HG02884 (cell line): ENCODE measurements around the gene BLVRA.
"Not testable (repeated sequence)": the region's sequence is repeated elsewhere in the genome, so short reads cannot be mapped to it uniquely, and the experiment has no call there.

ENCODE experiments used
- ATAC-seq: cut with Tn5 transposase; IDR thresholded peaks from one replicate; pipeline ENCODE4 v1.9.1; 2021; ENCODE audit warnings: mild to moderate bottlenecking, moderate library complexity; ENCODE audit not compliant: unreplicated experiment

BLVRA gene

DNA sequence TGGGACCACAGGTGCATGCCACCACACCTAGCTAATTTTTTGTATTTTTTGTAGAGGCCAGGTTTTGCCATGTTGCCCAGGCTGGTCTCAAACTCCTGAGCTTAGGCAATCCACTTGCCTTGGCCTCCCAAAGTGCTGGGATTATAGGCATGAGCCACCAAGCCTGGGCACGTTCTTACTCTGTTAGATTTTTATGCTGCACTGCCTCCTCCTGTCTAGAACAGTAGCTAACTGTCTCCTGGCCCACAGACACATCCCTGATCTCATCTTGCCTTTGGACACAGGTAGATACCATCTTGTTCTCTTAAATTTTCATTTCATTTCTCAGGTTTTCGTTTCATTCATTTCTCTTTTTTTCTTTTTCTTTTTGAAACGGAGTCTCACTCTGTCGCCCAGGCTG is 41.1 kb downstream of the BLVRA start:
- no peak for ATAC-seq

DNA sequence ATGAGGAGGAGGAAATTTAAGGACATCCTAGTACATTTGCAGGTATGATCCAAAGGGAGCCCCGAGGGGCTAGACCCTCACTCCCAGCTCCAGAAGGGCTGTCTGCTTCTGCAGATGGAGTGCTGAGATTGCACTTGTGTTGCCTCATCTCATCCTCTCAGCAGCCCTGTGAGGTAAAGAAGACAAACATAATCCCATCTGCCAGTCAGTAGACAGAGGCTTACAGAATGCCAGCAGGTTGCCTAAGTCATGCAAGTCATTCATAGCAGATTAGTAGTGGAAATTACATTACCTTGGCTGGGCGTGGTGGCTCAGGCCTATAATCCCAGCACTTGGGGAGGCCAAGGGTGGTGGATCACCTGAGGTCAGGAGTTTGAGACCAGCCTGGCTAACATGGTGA is 45.4 kb downstream of the BLVRA start:
- ATAC-seq, result no peak

DNA sequence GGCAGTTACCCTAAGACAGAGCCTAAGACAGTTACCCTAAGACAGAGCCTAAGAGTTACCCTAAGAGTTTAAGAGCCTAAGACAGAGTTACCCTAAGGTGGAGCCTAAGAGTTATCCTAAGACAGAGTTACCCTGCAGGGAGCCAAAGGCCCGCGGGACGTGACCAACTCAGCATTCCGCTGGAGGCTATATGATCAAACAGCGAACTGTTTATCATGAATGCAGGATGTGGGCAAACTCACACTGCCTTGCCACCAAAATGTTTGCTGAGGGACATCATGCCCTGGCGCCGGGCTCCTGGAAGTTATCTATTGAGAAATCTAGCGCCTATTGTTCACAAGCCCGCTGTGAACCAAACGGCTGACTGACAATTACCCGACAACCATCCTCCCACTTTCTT is 49.9 kb downstream of the BLVRA start:
- ATAC-seq, result no peak

DNA sequence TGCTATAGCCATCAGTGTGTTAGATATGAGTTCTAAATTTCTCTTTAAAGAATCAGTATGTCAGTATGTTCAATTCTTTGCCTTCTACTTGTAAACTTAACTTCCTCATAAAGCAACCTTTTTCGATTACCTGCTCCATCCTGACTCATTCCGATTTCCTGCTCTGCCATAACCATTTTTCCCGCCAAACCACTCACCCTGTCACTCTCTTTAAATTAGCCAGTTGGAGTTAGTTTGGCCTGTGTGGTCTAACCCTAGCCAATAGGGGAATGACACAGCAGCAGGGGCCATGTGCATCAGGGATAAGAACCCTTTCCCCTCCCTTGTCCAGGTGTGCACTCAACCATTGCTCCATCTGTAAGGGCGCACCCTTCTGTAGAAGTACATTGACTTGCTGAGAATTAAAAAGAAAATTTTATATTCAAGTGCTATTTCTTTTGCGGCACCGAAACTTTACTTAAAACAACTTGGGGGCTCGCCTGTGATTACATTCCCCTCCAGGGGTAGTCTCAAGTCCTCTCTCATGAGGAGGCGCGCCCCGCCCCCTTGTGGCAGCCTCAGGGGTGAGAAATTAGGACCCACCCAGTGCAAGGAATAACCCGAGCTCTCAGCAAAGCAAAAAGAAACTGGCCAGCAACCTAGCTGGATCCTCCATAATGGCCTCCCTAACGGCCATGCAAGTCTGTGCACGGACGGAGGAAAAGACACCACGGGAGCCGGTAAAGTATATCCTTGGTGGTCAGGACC is 51.9 kb downstream of the BLVRA start:
- ATAC-seq, result not testable (repeated sequence)

DNA sequence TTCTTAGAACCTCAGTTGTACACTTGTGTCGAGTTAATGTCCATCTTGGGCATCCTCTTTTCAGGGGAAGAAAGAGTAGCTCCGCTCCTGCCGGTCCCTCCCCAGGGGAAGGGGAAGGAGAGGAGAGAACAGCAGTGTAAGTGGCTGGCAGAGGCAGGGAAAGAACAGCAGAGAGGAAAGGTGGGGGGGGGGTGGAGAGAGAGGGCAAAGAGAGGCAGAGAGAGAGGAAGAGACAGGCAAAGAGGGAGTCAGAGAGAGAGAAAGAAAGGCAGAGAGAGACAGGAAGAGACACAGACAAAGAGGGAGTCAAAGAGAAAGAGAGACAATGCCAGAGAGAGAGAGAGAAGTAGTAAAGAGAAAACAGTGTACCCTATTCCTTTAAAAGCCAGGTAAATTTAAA is 56.9 kb downstream of the BLVRA start:
- ATAC-seq, result no peak

DNA sequence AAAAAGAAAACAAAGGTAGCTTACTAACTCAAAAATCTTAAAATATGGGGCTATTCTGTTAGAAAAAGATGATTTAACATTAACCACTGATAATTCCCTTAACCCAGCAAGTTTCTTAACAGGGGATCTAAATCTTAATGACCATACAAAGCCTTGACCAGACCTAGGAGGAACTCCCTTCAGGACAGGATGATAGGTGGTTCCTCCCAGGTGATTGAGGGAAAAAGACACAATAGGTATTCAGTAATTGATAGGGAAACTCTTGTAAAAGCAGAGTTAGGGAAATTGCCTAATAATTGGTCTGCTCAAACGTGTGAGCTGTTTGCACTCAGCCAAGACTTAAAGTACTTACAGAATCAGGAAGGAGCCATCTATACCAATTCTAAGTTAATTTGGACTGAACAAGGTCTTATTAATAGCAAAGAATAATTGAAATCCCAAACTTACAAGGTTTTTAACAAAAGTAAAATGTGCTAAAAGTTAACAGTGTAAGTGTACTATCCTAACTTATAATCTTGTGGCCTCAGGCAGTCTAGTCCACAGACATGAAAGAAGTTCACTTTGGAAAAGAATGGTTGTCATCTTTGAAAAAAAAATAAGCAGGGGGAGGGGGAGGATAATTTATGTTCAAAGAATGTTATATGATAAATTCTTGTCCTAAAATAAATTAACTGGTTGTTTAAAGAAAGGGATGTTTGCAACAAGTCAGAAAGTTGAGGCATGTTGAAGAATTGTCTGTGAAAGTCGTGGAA is 57.7 kb downstream of the BLVRA start:
- ATAC-seq, result not testable (repeated sequence)

DNA sequence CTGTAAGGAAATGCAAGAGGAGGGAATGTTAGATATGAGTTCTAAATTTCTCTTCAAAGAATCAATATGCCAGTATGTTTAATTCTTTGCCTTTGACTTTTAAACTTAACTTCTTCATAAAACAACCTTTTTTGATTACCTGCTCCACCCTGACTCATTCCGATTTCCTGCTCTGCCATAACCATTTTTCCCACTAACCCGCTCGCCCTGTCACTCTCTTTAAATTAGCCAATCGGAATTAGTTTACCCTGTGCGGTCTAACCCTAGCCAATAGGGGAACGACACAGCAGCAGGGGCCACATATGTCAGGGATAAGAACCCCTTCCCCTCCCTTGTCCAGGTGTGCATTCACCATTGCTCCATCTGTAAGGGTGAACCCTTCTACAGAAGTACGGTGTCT is 64.9 kb downstream of the BLVRA start:
- ATAC-seq, result not testable (repeated sequence)

DNA sequence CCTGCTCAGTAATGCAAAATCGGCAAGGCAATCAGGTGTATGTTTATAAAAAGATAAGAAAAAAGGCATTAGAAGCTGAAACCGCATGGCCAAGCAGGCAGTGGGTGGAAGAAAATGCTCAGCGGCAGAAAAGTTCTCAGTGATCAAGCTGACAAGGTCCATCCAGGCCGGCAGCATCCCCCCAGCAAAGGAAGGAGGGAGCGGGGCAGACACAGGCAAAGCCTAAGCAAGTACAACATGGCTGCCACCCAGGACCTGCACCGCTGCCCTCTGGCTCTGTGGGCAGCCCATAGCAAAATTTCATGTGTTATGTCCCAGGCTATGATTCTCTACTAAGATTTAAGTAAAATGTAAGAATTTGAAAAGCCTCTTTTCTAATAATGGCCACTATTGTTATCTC is 65.5 kb downstream of the BLVRA start:
- ATAC-seq, result no peak

DNA sequence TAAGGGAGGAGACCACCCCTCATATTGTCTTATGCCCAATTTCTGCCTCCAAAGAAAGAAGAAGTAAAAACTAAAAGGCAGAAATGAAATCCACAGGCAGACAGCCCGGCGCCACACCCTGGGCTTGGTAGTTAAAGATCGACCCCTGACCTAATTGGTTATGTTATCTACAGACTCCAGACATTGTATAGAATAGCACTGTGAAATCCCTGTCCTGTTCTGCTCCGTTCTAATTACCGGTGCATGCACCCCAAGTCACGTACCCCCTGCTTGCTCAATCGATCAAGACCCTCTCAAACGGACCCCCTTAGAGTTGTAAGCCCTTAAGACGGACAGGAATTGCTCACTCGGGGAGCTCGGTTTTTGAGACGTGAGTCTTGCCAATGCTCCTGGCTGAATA is 66.0 kb downstream of the BLVRA start:
- ATAC-seq, result not testable (repeated sequence)

DNA sequence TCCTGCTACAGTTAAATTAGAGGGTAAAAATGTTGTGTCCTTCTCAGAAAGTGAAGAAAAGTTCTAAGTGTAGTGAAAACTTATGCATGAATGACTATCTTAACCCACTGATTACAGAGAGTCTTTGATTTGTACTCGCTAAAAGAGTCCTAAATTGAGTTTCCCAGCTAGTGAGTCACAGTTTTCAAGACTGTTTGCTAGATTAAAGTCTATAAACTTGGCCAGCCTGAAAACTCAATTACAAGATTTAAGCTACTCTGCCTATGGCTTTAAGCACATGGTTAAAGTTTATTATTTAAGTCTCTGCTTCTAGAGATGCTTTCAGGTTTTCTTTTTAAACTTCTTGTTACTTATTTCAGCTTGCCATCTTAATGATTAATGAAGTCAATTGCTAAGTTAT is 66.5 kb downstream of the BLVRA start:
- no peak for ATAC-seq

DNA sequence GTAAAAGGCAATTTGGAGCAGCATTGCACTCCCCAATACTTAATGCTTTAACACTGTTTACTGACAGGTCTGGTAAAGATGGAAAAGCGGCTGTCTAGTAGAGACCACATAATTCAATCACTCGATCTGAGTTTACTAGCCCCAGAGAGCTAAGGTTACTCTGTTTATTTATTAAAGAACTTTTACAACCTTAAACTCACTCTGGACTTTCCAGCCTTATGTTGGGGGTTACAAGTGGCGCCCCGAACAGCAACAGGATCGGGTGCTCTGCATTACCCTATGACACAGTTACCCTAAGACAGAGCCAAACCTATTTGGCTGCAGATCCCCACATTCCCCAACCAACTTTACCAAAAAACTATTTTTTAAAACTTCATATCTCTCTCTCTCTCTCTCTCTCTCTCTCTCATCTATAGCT is 66.9 kb downstream of the BLVRA start:
- ATAC-seq, result no peak

DNA sequence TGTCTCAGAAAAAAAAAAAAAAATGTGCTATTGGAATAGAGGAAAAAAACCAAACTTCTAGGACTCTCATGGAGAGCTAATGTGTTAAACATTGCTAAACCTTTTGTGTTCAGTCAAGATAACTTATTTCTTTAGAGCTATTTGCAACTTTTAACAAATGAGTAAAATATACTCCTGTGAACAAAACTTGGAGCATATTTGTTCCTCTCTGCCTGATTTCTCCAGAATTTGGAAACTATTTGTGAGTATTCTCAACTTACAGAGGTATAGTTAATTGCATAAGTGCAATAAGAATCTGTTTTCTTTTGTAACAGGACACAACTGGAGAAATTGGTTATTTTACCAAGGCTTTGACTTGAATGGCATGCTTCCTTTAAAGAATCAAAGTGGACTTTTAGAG is 72.4 kb downstream of the BLVRA start:
- not testable (repeated sequence) for ATAC-seq

DNA sequence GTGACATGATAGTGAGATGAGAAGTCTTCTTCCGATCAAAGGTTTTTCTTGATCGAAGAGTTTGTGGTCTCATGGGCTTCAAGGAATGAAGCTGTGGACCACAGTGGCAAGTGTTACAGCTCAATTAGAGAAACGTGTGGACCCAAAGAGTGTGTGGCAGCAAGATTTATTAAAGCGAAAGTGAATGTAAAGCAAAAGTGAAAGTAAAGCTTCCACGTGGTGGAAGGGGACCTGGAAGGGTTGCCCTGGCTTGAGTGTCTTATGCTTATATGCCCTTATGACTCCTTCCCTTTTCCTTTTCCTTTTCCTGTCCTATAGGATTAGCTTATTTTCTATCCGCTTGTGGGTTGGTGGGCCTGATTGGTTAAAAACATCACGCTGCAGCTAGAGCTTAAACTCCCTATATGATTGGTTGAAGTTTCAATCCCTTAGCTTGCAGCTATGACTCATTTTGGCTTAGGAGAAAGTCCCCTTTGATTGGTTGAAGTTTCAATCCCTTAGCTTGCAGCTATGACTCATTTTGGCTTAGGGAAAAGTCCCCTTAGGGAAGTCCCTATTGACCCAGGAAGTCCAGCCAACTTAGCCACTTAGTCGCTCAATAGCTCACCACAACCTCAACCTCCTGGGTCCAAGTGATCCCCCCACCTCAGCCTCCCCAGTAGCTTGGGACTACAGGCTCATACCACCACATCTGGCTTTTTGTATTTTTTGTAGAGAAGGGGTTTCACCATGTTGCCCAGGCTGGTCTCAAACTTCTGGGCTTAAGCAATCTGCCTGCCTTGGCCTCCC is 76.2 kb downstream of the BLVRA start:
- peak; percentile 52 for ATAC-seq

DNA sequence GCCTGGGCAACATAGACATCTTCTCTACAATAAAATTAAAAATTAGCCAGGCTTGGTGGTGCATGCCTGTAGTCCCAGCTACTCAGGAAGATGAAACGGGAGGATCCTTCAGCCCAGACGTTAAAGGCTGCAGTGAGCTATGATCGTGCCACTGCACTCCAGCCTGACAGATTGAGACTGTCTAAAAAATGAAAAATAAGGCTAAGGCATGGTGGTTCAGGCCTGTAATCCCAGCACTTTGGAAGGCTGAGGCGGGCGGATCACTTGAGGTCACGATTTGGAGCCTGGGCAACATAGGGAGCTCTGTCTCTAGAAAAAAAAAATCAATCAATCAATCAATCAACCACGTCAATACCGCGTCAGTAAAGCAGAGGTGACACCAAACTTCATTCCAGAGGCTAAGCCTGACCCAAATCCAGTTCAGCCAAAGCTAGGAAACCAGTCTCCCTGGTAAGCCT is 79.8 kb downstream of the BLVRA start:
- no peak for ATAC-seq

DNA sequence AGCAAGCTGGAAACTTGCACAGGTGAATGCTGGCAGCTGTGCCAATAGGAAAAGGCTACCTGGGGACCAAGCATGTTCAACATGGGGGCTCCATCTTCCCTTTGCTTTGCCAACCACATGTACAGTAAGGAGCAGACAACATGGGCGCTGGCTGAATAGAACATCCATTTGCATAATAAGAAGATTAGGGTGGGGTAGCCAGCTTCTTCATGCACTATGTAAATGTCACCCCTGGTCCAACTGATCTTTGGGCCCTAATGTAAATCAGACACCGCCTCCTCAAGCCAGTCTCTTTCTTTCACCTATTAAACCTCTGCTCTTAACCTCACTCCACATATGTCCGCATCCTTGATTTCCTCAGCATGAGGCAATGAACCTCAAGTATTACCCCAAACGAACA is 84.8 kb downstream of the BLVRA start:
- ATAC-seq, result no peak

DNA sequence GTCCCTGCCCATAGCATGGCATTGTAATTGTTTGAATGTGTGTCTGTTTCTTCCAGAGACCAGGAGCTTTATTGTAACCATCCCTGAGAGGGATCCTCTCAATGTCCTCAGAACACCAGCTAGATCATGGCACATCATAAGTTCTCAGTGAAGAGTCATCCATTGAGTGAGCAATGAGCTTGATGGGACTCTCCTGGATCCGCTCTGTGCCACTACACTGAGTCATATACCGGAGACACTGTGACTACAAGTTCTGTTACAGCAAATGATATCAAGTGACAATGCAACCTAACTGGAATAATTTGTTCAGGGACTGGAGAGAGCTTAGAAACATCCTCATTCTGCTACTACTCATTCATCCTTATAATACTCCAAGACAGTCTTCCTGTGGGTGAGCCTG is 85.8 kb downstream of the BLVRA start:
- no peak for ATAC-seq

DNA sequence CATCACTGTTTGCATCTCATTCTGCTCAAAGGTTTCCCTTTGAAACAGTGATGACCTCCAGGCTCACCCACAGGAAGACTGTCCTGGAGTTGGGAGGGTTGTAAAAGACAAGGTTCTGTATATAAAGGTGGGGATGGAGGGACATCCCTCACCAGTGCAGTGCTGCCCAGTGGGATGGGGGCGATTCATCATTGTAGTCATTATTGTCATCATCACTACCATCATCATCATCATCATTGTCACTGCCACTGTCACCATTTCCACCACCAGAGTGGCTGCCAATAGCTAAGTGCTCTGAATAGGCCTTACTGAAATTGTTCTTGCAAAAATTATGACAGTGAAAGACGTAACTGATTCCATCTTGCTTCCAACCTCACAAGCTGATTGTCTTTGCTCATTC is 86.2 kb downstream of the BLVRA start:
- no peak for ATAC-seq

DNA sequence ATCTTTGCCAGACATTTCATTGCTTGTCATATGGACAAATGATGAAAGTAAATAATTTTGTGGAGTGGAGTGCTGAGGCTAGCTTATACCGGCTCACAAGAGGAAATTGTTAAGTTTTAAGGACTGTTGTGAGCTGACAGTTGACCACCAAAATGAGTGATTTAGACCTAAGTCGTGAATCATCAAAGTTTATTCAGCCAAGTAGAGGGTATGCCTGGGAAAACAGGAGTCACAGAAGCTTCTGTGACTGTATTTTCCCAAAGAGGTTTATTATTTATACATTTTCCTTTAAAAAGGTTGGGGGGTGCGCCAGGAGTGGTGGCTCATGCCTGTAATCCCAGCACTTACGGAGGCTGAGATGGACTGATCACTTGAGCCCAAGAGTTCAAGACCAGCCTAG is 89.0 kb downstream of the BLVRA start:
- ATAC-seq, result no peak

DNA sequence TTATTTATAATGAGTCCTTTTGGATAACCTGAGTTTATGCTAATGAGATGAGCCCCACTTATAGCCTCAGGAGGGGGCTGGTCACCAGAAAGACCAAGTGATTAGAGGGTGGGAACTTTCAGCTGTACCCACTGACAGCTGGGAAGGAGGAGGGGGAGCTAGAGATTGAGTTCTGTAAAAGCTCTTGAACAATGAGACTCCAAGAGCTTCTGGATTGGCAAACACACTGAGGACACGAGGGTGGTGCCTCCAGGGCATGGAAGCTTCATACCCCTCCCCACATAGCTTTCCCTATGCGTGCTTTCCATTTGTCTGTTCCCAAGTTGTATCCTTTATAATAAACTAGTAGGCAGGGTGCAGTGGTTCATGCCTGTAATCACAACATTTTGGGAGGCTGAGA is 90.6 kb downstream of the BLVRA start:
- no peak for ATAC-seq

DNA sequence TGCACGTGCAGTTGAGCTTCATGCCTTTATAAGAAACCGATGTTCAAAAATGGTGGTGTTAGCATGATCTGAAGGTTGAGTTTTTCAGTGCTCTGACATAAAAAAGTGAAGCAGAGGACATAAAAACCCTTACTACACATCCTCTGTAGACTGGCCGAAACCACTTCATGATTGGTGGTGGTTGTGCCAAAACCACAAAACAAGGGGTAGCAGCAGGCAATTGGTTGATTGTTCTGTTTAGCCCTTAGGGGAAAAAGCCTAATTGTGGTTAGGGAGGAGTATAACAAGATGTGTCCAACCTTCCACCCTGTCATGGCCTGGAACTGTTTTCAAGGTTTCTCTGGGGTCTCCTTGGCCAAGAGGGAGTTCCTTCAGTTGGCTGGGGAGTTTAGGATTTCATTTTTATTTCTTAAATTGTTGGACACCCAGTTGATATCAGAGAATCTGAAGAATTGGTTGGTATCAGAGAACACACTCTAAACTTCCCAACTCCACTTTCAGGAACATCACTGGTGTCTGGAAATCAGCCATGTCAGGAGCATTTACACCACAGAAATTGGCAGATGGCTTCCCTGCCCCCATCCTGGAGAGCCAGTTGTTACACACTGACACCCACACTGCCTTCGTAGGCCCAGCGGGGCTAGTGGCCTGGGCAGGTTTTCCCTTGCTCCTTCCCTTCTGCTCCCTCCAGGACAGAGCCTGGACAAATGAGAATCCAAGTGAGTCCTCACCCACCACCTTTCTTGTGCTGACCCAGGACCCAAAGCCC is 92.1 kb downstream of the BLVRA start:
- no peak for ATAC-seq

DNA sequence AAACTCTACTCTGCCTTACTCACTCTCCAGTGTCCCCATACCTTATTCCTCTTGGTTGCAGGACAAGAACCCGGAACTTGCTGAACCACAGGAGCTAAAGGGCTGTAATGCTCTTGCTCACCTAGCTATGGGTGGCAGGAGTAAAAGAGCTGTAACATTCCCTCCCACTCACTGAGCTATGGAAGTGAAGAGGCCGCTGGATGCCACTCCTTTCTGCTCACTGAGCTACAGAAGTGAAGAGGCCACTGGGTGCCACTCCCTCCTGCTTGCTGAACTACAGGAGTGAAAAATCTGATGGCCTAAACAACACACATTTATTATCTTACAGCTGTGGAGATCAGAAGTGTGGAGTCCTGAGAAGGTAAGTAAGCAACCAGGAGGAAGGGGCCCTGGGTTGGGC is 93.3 kb downstream of the BLVRA start:
- no peak for ATAC-seq
